Common myeloid progenitor, CD34-positive (primary cell): Measurements from ENCODE around the gene SLC17A3.
A peak's percentile ranks its signal among the peaks of the same experiment; 100 is the strongest.

Experiments
- CTCF ChIA-PET: fragments of 350-600 bp; sonication (Branson Sonifier 250); formaldehyde crosslinking; loops from one replicate; lab custom pipeline; 2021; ENCODE audit warnings: antibody characterized with exemption; lab: Charles Lee
- POLR2A ChIA-PET: fragments of 350-600 bp; sonication (Branson Sonifier 250); formaldehyde crosslinking; loops from one replicate; lab custom pipeline; 2021; ENCODE audit warnings: antibody characterized with exemption; lab: Charles Lee
- DNase-seq, 3 donors: peaks; one replicate each; pipeline versions ENCODE4 v3.0.0 to v3.0.0-alpha.2; 2013
- H3K27ac ChIP-seq, 2 experiments: 1 replicate in 1 of 2; 2 replicates in 1 of 2; pipeline ENCODE4 v1.7.0; 2013; ENCODE audit warnings: inconsistent platforms in 2 of 2, low read length in 2 of 2, mild to moderate bottlenecking in 2 of 2, low read depth in 1 of 2, moderate library complexity in 1 of 2; ENCODE audit not compliant: severe bottlenecking in 2 of 2, insufficient read depth in 1 of 2, poor library complexity in 1 of 2
- H3K27me3 ChIP-seq, 5 experiments: replicated peaks in 2 of 5; 1 replicate in 3 of 5; 2 replicates in 2 of 5; pipeline versions ENCODE4 v1.6.1 to v1.7.0; 2013; ENCODE audit warnings: low read length in 4 of 5, mild to moderate bottlenecking in 2 of 5, moderate library complexity in 2 of 5, inconsistent platforms in 1 of 5; ENCODE audit not compliant: insufficient read depth in 5 of 5, control insufficient read depth in 4 of 5
- H3K36me3 ChIP-seq, 4 experiments: 1 replicate in 2 of 4; 2 replicates in 2 of 4; pipeline versions ENCODE4 v1.6.1 to v1.7.0; 2013; ENCODE audit warnings: low read length in 3 of 4, control low read depth in 1 of 4, mild to moderate bottlenecking in 1 of 4; ENCODE audit not compliant: control insufficient read depth in 4 of 4, insufficient read depth in 4 of 4
- H3K4me1 ChIP-seq, 4 experiments: 1 replicate in 3 of 4; 2 replicates in 1 of 4; pipeline versions ENCODE4 v1.6.1 to v1.7.1; 2013; ENCODE audit warnings: low read length in 3 of 4, mild to moderate bottlenecking in 3 of 4, control low read depth in 1 of 4, inconsistent platforms in 1 of 4, moderate library complexity in 1 of 4; ENCODE audit not compliant: control insufficient read depth in 4 of 4, insufficient read depth in 4 of 4; ENCODE audit errors: control extremely low read depth in 1 of 4
- H3K4me3 ChIP-seq, 7 experiments: 1 replicate in 4 of 7; 2 replicates in 3 of 7; pipeline versions ENCODE4 v1.5.1 to v1.7.0; 2013; ENCODE audit warnings: mild to moderate bottlenecking in 7 of 7, low read length in 6 of 7, moderate library complexity in 6 of 7, inconsistent platforms in 2 of 7, low read depth in 2 of 7, control low read depth in 1 of 7; ENCODE audit not compliant: insufficient read depth in 4 of 7, control insufficient read depth in 1 of 7; ENCODE audit errors: extremely low read depth in 1 of 7
- H3K9me3 ChIP-seq, 5 experiments: 1 replicate in 4 of 5; 2 replicates in 1 of 5; pipeline versions ENCODE4 v1.6.1 to v1.7.1; 2013; ENCODE audit warnings: low read length in 4 of 5, mild to moderate bottlenecking in 2 of 5, inconsistent platforms in 1 of 5, low read depth in 1 of 5, moderate library complexity in 1 of 5; ENCODE audit not compliant: control insufficient read depth in 4 of 5, insufficient read depth in 2 of 5; ENCODE audit errors: control extremely low read depth in 1 of 5
- WGBS: methylation state at CpG from one replicate; pipeline ENCODE4 v1.1.5; 2013; ENCODE audit not compliant: insufficient coverage; 5-methylcytosine and 5-hydroxymethylcytosine counted together

SLC17A3 gene

GRCh38 chr6:25844518-25844917 lies 29.5 kb downstream of the SLC17A3 start:
- ChIA-PET POLR2A (no interaction called here), CTCF (no interaction called here)
- no peak for DNase-seq
- H3K4me1 ChIP-seq, result no peaks in the 10 kb centered on the region
- H3K4me3 ChIP-seq, result no peak overlapping the region
- 88% methylated on average over 1 of the region's 2 CpGs for WGBS
- H3K9me3 ChIP-seq, result no peaks in the 10 kb centered on the region
- H3K36me3 ChIP-seq, result no peaks in the 10 kb centered on the region
- no peaks in the 10 kb centered on the region for H3K27me3 ChIP-seq
- H3K27ac ChIP-seq, result no peak overlapping the region

GRCh38 chr6:25842526-25842925 lies 31.5 kb downstream of the SLC17A3 start:
- WGBS, result no CpG with 5 or more reads among the region's 1 CpG
- Histone ChIP-seq H3K27ac (no peak overlapping the region), H3K9me3 (no peaks in the 10 kb centered on the region), H3K36me3 (no peaks in the 10 kb centered on the region), H3K4me1 (no peaks in the 10 kb centered on the region), H3K27me3 (no peaks in the 10 kb centered on the region), H3K4me3 (no peak overlapping the region)
- CTCF ChIA-PET, result no interaction called here
- POLR2A ChIA-PET, result no interaction called here
- DNase-seq, result no peak

- DNase-seq, result no peak
- H3K4me3 ChIP-seq, result no peak overlapping the region
- H3K36me3 ChIP-seq, result no peaks in the 10 kb centered on the region
- CTCF ChIA-PET, result no interaction called here
- H3K27me3 ChIP-seq, result no peaks in the 10 kb centered on the region
- H3K27ac ChIP-seq, result no peak overlapping the region
- WGBS, result 89% methylated on average over 8 of the region's 8 CpGs
- H3K4me1 ChIP-seq, result peaks cover 0 to 5% (median 0%) of the 10 kb centered on the region in 4 experiments
- POLR2A ChIA-PET, result no interaction called here
- no peaks in the 10 kb centered on the region for H3K9me3 ChIP-seq
Measured at GRCh38 chr6:25835442-25836283, 38.4 kb downstream of the SLC17A3 start.

- POLR2A ChIA-PET, result no interaction called here
Measured at GRCh38 chr6:25834950-25835349, 39.1 kb downstream of the SLC17A3 start.

GRCh38 chr6:25833136-25833535 lies 40.9 kb downstream of the SLC17A3 start:
- ChIA-PET POLR2A (no interaction called here), CTCF (no interaction called here)
- H3K4me3 ChIP-seq, result no peak overlapping the region
- no peaks in the 10 kb centered on the region for H3K27me3 ChIP-seq
- H3K36me3 ChIP-seq, result no peaks in the 10 kb centered on the region
- H3K9me3 ChIP-seq, result no peaks in the 10 kb centered on the region
- DNase-seq, result no peak
- no peak overlapping the region for H3K27ac ChIP-seq
- H3K4me1 ChIP-seq, result peaks cover 0 to 5% (median 0%) of the 10 kb centered on the region in 4 experiments

More at GRCh38 chr6:25834950-25835349, 39.1 kb downstream of the SLC17A3 start:
- CTCF ChIA-PET, result no interaction called here
- 33% methylated on average over 1 of the region's 1 CpG for WGBS
- Histone ChIP-seq H3K36me3 (no peaks in the 10 kb centered on the region), H3K9me3 (no peaks in the 10 kb centered on the region), H3K4me3 (no peak overlapping the region), H3K27ac (no peak overlapping the region), H3K4me1 (peaks cover 0 to 5% (median 0%) of the 10 kb centered on the region in 4 experiments), H3K27me3 (no peaks in the 10 kb centered on the region)
- DNase-seq, result peak in 2 of 3 donors; percentile 2 to 4

- Histone ChIP-seq H3K4me3 (no peak overlapping the region), H3K9me3 (no peaks in the 10 kb centered on the region), H3K27ac (no peak overlapping the region), H3K36me3 (no peaks in the 10 kb centered on the region), H3K27me3 (no peaks in the 10 kb centered on the region), H3K4me1 (peaks cover 0 to 5% (median 0%) of the 10 kb centered on the region in 4 experiments)
- DNase-seq, result no peak
- CTCF ChIA-PET, result no interaction called here
- POLR2A ChIA-PET, result no interaction called here
- no CpG with 5 or more reads among the region's 3 CpGs for WGBS
Measured at GRCh38 chr6:25832670-25833069, 41.4 kb downstream of the SLC17A3 start.

GRCh38 chr6:25832307-25832662 lies 41.8 kb downstream of the SLC17A3 start:
- no peaks in the 10 kb centered on the region for H3K36me3 ChIP-seq
- no peak overlapping the region for H3K27ac ChIP-seq
- no peaks in the 10 kb centered on the region for H3K9me3 ChIP-seq
- H3K4me1 ChIP-seq, result peaks cover 0 to 5% (median 0%) of the 10 kb centered on the region in 4 experiments
- no peak for DNase-seq
- ChIA-PET POLR2A (no interaction called here), CTCF (interaction anchor here (1.2 kb wide), 1 partner anchor 50 kb away, joined by 3 read pairs; no protein-coding TSS in a partner anchor)
- H3K4me3 ChIP-seq, result no peak overlapping the region
- H3K27me3 ChIP-seq, result no peaks in the 10 kb centered on the region
